ENCODE measurements around the gene EIF3B. TPM values are rescaled to one million over a fixed set of nuclear protein-coding genes. Genes with fewer than 3 reads are reported as not detected.
"Not testable (repeated sequence)": the region's sequence is repeated elsewhere in the genome, so short reads cannot be mapped to it uniquely, and the experiment has no call there.

Gene EIF3B
- total RNA-seq, 4 donors from 2014 or later = 105 to 155 (median 128) TPM

DNA sequence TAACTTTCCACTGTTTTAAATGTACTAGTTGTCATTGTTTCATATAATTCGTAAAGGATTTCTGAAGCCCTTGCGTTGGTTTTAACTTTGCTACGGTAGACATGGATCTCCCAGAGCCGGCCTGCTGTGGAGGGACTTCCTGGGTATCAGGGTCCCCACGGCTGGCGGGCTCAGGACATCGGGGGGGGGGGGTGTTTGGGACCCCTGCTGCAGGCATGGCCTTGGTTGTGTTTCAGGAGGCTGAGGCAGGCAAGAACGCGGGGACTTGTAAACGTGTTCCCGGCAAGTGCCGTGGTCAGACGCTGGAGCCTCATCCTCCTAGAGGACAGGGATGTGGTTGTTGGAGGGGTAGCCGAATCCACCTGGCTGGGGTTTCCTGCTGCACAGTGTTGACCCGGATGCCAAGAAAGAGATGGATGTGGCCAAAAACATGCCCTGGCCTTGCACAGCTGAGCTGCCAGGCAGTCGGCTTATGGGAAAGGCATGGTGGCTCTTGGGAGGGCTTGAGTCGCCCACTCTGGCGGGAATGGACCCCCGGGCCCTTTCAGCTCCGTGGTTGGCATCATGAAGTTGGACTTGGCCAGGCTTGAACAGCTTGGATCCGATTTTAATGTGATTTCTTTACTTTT lies 27.4 kb downstream of the EIF3B start:
- no peak for TF ChIP-seq POLR2A (IDR thresholded peaks at IDR 0.05; ENCODE audit: low read depth)
- no peak for TF ChIP-seq EP300 (IDR thresholded peaks at IDR 0.05)
- no peak for TF ChIP-seq POLR2AphosphoS5 (IDR thresholded peaks at IDR 0.05)
- TF ChIP-seq, protein P1, sequence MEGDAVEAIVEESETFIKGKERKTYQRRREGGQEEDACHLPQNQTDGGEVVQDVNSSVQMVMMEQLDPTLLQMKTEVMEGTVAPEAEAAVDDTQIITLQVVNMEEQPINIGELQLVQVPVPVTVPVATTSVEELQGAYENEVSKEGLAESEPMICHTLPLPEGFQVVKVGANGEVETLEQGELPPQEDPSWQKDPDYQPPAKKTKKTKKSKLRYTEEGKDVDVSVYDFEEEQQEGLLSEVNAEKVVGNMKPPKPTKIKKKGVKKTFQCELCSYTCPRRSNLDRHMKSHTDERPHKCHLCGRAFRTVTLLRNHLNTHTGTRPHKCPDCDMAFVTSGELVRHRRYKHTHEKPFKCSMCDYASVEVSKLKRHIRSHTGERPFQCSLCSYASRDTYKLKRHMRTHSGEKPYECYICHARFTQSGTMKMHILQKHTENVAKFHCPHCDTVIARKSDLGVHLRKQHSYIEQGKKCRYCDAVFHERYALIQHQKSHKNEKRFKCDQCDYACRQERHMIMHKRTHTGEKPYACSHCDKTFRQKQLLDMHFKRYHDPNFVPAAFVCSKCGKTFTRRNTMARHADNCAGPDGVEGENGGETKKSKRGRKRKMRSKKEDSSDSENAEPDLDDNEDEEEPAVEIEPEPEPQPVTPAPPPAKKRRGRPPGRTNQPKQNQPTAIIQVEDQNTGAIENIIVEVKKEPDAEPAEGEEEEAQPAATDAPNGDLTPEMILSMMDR (IDR thresholded peaks at IDR 0.05) = no peak
- Histone ChIP-seq H3K4me3 (no peak overlapping the region), H3K9me3 (no peaks in the 10 kb centered on the region), H3K27me3 (no peaks in the 10 kb centered on the region), H3K4me1 (no peaks in the 10 kb centered on the region), H3K36me3 (peaks cover 39 to 59% (median 51%) of the 10 kb centered on the region in 4 donors), H3K27ac (replicated peaks in 1 of 4) (no peak overlapping the region)
- 92% methylated on average over 19 of the region's 21 CpGs for WGBS
- intact Hi-C loops (cut with DNase I) = no loop called here
- DNase-seq (ENCODE audit: extremely low spot score) = no peak

DNA sequence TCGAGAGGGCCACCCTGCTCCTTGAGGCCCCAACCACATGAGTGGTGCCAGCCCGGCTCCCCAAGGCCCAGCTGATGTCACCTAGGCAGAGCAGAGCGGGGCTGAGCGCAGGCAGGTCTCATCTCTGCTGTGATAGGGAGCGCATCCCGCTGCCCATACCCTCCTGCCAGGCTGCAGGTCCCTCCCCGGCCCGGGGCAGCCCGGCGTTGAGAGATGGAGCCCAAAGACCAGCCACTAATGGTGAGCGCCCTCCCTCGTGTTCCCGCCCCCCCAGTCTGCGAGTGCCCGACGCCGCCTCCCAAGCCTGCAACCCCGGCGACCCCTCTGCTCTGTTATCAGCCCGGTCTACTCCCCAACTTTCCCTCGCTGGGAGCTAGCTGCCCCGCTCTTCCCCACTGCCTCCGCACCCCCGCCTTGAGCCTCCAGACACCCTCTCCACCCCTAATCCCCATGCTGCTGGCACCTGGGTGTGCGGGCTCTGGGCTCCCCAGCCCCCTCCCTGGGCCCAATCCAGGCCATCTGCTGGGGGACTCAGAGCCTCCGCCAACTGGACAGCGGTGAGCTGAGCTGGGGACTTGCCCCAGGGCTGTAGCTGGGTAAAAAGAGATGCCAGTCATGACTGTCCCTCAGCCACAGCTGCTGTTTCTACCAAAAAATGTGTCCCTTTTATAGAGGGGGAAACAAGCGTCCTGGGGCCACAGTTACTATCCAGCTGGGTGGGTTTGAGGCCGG lies 29.1 kb downstream of the EIF3B start:
- WGBS = 86% methylated on average over 25 of the region's 29 CpGs
- intact Hi-C loops (cut with DNase I) = no loop called here
- no peak overlapping the region for H3K4me3 ChIP-seq
- TF ChIP-seq, protein P1 (IDR thresholded peaks at IDR 0.05) = no peak
- TF ChIP-seq POLR2AphosphoS5 (IDR thresholded peaks at IDR 0.05) (no peak), POLR2A (IDR thresholded peaks at IDR 0.05; ENCODE audit: low read depth) (no peak), EP300 (IDR thresholded peaks at IDR 0.05) (no peak)
- H3K9me3 ChIP-seq = no peaks in the 10 kb centered on the region
- H3K27me3 ChIP-seq = no peaks in the 10 kb centered on the region
- H3K4me1 ChIP-seq = peaks cover 0 to 5% (median 2%) of the 10 kb centered on the region in 4 donors
- H3K36me3 ChIP-seq = peaks cover 33 to 53% (median 40%) of the 10 kb centered on the region in 4 donors
- H3K27ac ChIP-seq (replicated peaks in 1 of 4) = no peak overlapping the region
- DNase-seq (ENCODE audit: extremely low spot score) = no peak

DNA sequence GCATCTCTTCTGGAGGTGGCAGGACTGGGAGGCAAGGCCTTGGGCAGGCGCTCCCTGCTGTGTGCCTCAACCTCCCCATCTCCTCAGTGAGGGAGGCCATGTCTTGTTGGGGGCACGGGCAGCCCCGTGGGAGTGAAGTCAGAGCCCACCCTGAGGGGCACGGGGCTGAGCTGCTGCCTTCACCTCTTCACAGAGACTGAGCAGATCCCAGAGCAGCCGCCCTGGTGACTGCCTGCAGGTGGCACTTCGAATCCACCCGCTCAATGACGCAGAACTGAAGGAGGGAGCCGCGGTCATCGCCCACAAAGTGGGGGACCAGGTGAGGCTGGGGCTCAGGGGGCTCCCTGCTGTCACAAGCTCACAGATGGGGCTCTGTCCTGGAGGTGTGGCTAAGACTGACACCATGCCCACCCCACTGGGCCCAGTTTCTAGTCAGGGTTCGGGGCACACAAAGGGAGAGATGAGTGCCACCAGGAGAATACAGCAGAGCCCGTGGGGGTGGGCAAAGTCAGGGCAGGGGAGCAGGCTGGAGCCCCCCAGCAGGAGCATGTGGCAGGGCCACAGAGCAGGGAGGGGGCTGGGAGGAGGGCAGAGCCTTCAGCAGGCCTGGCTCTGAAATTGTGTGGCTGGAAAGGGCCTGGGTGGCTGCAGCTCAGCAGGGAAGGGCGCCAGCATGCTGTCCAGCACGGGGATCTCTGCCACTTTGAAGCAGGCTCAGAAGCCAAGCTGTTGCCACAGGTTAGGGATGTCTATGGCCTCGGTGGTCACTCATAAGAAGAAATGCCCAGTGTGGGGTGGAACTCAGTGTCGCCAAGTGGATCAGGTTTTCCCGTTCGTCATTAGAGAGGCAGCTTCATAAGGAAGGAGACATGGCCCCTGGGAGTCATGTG lies 30.0 kb downstream of the EIF3B start:
- intact Hi-C loops (cut with DNase I) = no loop called here
- H3K36me3 ChIP-seq = peaks cover 24 to 44% (median 31%) of the 10 kb centered on the region in 4 donors
- no peak overlapping the region for H3K27ac ChIP-seq (replicated peaks in 1 of 4)
- H3K9me3 ChIP-seq = no peaks in the 10 kb centered on the region
- H3K4me1 ChIP-seq = peaks cover 0 to 5% (median 2%) of the 10 kb centered on the region in 4 donors
- TF ChIP-seq POLR2A (IDR thresholded peaks at IDR 0.05; ENCODE audit: low read depth) (no peak), EP300 (IDR thresholded peaks at IDR 0.05) (no peak), POLR2AphosphoS5 (IDR thresholded peaks at IDR 0.05) (no peak)
- TF ChIP-seq, protein P1 (IDR thresholded peaks at IDR 0.05) = no peak
- no peaks in the 10 kb centered on the region for H3K27me3 ChIP-seq
- DNase-seq (ENCODE audit: extremely low spot score) = no peak
- H3K4me3 ChIP-seq = no peak overlapping the region
- 82% methylated on average over 9 of the region's 19 CpGs for WGBS

DNA sequence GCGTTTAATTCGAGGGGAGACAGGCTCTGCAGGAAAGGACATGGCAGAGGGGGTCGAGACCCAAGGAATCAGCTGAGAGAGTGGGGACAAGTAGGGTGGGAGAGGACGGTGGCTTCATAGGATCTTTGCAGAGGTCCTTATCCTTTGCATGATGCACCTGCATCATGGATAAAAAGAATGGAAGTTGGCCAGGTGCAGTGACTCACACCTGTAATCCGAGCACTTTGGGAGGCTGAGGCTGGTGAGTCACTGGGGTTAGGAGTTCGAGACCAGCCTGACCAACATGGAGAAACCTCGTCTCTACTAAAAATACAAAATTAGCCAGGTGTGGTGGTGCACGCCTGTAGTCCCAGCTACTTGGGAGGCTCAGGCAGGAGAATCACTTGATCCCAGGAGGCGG lies 31.5 kb downstream of the EIF3B start:
- Histone ChIP-seq H3K36me3 (peaks cover 9 to 33% (median 16%) of the 10 kb centered on the region in 4 donors), H3K4me1 (peaks cover 6 to 13% (median 9%) of the 10 kb centered on the region in 4 donors)
- DNase-seq (ENCODE audit: extremely low spot score); H3K27ac ChIP-seq (replicated peaks in 1 of 4); H3K9me3 ChIP-seq; intact Hi-C loops (cut with DNase I); H3K27me3 ChIP-seq; H3K4me3 ChIP-seq: not testable (repeated sequence)
- 97% methylated on average over 9 of the region's 9 CpGs for WGBS
